Stimulated activated CD4-positive, alpha-beta T cell treated with anti-CD3 and anti-CD28 coated beads, Interleukin-12 subunit alpha, Interleukin-12 subunit beta, amount 100 ng/mL, for 48 hours (primary cell): ENCODE measurements around the gene ANKRD6.
A peak's percentile ranks its signal among the peaks of the same experiment; 100 is the strongest.
"Not testable (repeated sequence)": the region's sequence is repeated elsewhere in the genome, so short reads cannot be mapped to it uniquely, and the experiment has no call there.

ENCODE experiments used
- DNase-seq, 3 donors: peaks; one replicate each; pipeline ENCODE4 v3.0.0-alpha.2; 2020; ENCODE audit warnings: low read depth in 2 of 3, low spot score in 1 of 3

The ANKRD6 gene

GRCh38 chr6:89432875-89433251 is at the start of gene ANKRD6:
Gene ANKRD6 (plus strand): TSS chr6:89433152. CDS start chr6:89566977, 133,825 bp downstream.
- peak; percentile 65 to 81 (median 77) for DNase-seq

GRCh38 chr6:89385156-89385667 is 47.7 kb upstream of the ANKRD6 start:
- DNase-seq = no peak

DNA sequence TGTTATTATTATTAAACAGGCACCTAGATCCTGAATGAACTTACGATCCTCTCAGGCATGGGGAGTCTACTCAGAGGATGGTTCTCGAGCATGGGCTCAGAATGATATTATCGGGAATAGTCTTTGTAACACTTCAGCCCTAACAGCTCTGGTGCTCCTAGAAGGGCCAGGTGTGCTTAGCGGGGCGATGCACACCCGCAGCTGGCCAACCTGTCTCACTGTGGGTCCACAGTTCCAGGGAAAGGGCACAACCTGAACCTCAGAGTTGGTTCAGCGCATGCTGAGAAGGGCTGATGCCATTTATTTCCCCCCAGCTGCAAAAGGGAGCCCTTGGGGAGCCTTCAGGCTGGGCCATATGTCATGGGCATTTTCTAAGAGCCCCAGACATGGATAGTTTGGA is 47.1 kb upstream of the ANKRD6 start:
- no peak for DNase-seq

DNA sequence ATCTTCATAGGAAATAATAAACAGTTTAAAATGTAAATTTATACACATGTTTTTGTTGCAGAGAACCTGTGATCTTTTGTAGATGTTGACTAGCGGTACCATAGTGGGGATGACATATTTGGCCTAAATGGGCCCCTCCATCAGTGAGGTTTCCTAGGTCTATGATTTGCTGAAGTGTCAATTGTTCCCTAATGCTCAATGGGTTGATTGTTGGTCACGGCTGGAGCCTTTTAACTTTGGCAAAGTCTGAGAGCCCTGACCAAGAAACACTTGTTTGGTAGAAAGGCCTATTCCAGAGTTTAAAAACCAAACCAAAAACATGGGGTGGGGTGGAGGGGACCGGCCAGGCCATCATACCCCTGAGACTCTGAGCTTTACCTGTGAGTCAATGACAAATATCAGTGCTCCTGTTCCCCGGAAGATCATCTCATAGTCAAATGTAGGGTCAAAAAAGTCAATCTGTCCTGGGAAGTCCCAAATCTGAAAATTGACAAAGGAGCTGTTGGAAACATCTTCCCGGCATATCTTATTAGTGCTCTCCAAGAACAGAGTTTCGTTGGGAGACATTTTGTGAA is 45.9 kb upstream of the ANKRD6 start:
- no peak for DNase-seq

- no peak for DNase-seq
These were observed 45.3 kb upstream of the ANKRD6 start for GRCh38 chr6:89387516-89388201.

- DNase-seq = no peak
These were observed 44.1 kb upstream of the ANKRD6 start for GRCh38 chr6:89388846-89389245.

GRCh38 chr6:89392823-89393222 is 40.1 kb upstream of the ANKRD6 start:
- DNase-seq = no peak

- no peak for DNase-seq
These were observed 39.3 kb upstream of the ANKRD6 start for GRCh38 chr6:89393659-89394058.

DNA sequence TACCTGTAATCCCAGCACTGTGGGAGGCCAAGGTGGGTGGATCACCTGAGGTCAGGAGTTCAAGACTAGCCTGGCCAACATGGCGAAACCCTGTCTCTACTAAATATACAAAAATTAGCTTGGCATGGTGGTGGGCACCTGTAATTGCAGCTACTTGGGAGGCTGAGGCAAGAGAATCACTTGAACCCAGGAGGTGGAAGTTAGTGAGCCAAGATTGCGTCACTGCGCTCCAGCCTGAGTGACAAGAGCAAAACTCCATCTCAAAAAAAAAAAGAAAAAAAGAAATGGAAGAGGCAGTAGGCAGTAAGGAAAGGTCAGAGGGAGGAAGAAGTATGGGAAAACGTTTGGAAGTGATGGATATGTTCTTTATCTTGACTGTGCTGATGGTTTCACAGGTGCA is 35.1 kb upstream of the ANKRD6 start:
- not testable (repeated sequence) for DNase-seq

DNA sequence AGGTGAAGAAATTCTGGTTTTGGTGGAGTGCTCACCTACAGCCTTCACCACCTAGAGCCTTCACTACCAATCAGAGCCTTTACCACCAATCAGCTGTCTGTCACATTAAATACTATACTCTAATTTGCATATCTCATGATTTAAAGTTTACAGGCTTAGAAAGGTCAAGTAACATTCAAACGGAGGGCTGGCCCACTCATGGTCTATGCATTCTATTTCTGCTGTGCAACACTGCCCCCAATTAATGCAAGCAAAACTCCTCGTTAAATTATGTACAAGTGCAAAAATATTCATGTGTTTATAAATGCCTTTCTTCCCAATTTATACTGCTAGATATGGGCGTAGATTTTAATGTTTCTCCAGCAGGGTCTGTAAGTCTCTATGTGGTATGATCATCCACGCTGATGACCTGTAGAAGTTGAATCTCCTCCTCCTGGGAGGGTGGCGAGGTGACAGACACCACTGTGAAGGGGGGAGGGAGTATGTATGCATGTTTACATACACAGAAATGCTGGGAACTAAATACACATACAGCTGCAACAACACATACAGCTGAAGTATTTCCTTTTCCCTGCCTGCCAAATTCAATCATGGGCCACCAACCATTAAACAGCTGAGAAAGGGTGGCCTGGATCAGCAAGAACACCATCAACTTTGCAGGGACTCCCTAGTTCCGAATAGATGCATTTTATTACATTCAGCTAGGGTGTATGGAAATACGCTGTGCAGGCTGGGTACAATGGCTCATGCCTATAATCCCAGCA is 34.0 kb upstream of the ANKRD6 start:
- no peak for DNase-seq

DNA sequence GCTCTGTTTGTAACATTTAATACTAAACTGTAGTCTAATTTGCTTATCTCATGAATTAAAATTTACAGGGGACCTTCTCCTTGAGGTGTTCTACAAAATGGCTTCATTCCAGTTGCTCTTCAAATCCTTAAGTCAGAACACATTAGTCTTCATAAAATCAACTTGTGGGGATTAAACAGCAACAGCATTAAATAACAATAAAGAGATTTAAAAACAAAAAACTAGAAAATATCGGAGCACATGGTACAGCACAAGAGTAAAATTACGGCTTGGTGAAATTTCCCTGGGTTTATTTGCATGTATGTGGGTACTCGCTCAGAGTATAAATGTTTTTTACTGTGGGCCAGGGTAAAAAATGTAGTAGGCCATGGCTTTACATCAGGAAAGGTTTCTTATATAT is 32.9 kb upstream of the ANKRD6 start:
- no peak for DNase-seq

DNA sequence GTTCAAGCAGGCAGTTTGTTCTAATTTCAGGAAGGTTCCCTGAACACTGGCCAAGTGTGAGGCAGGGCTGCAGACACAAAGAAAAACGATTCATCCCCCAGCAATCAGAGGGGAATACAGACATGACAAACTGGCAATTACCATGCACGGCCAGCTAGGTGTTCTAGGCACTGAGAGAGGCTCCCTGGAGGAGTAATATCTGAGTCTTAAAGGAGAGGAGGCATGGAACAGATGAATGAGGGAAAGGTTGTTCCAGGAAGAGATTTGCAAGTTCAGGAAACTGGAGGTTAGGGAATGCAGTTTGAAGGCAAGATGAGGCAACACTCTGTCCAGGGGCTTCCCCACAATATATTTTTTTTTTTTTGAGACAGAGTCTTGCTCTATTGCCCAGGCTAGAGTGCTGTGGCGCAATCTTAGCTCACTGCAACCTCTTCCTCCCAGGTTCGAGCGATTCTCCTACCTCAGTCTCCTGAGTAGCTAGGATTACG is 32.0 kb upstream of the ANKRD6 start:
- DNase-seq = no peak

- DNase-seq = no peak
These were observed 30.2 kb upstream of the ANKRD6 start for GRCh38 chr6:89402776-89403175.

- no peak for DNase-seq
These were observed 28.4 kb upstream of the ANKRD6 start for GRCh38 chr6:89404512-89404911.

GRCh38 chr6:89406141-89406540 is 26.8 kb upstream of the ANKRD6 start:
- no peak for DNase-seq

GRCh38 chr6:89409461-89410035 is 23.4 kb upstream of the ANKRD6 start:
- DNase-seq = no peak

DNA sequence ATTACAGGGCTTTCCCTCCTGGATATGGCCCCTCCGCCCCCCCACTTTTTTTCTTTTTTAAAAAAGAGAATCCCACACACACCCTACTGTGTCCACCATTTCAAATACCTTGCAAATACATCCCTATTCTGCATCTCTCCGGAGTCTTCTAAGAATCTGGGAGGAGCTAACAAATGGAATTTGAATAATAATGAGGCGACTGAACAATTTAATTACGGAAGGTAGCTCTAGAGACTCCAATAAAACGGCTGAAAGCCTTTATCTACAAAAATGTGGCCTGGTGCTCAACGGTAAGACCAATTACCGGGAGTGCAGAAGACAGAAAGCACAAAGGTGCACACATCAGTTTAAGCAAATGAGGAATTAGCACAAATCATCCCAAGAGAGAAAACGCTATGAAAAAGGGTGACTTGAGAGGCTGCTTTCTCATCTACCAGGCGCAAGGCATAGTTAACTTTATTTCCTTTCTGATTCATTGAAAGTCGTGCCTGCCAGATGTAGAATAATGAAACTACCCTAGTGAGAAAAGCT is 22.7 kb upstream of the ANKRD6 start:
- no peak for DNase-seq

- DNase-seq = no peak
These were observed 22.2 kb upstream of the ANKRD6 start for GRCh38 chr6:89410788-89411144.

GRCh38 chr6:89411145-89412070 is 21.5 kb upstream of the ANKRD6 start:
- peak in 1 of 3 donors; percentile 11 for DNase-seq
